Transverse colon (tissue), 4 donors: ENCODE data around the gene PLEKHG4B. TPM values are rescaled to one million over a fixed set of nuclear protein-coding genes. Genes with fewer than 3 reads are reported as not detected.
"Not testable (repeated sequence)": the region's sequence is repeated elsewhere in the genome, so short reads cannot be mapped to it uniquely, and the experiment has no call there.

Experiments used
- DNase-seq: peaks from one replicate; pipeline ENCODE4 v3.0.0-alpha.2; 2019
- H3K27ac ChIP-seq, 4 donors: fragments of 200-600 bp; sonication (generic); 2 replicates each; pipeline ENCODE4 v1.5.1; 2016 to 2018; ENCODE audit warnings: inconsistent platforms in 4 of 4
- H3K27me3 ChIP-seq: fragments of 200-600 bp; sonication (generic); 2 replicates; pipeline ENCODE4 v1.5.1; 2017; ENCODE audit warnings: inconsistent platforms
- H3K36me3 ChIP-seq, 4 donors: fragments of 200-600 bp; sonication (generic); 2 replicates each; pipeline ENCODE4 v1.5.1; 2017 to 2019; ENCODE audit warnings: inconsistent platforms in 4 of 4
- H3K4me1 ChIP-seq, 4 donors: fragments of 200-600 bp; sonication (generic); 2 replicates each; pipeline ENCODE4 v1.5.1; 2017 to 2020; ENCODE audit warnings: inconsistent platforms in 4 of 4
- H3K4me3 ChIP-seq, 4 donors: fragments of 200-600 bp; sonication (generic); 1 replicate in 1 of 4; 2 replicates in 3 of 4; pipeline versions ENCODE4 v1.5.1 to v1.6.1; 2017 to 2019; ENCODE audit warnings: inconsistent platforms in 4 of 4
- H3K9me3 ChIP-seq, 2 donors: fragments of 200-600 bp; sonication (generic); 2 replicates each; pipeline ENCODE4 v1.5.1; 2017 to 2019; ENCODE audit warnings: inconsistent platforms in 2 of 2
- CTCF ChIP-seq, 5 experiments: fragments of 200-600 bp in 3 of 5; fragments of 450-650 bp in 2 of 5; sonication (generic) in 3 of 5; IDR thresholded peaks; 1 replicate in 2 of 5; 2 replicates in 3 of 5; pipeline ENCODE4 v1.5.1; 2016 to 2017; ENCODE audit warnings: antibody characterized with exemption in 5 of 5, inconsistent platforms in 3 of 5, mild to moderate bottlenecking in 2 of 5, moderate library complexity in 1 of 5
- EP300 ChIP-seq: sonication (generic); formaldehyde crosslinking; IDR thresholded peaks from one replicate; pipeline ENCODE4 v1.6.1; 2017; ENCODE audit warnings: antibody characterized with exemption, low read depth
- POLR2A ChIP-seq: fragments of 450-650 bp; IDR thresholded peaks from one replicate; pipeline ENCODE4 v1.6.1; 2016; ENCODE audit warnings: antibody characterized with exemption, mild to moderate bottlenecking, moderate library complexity
- POLR2AphosphoS5 ChIP-seq, 3 donors: sonication (generic); formaldehyde crosslinking; IDR thresholded peaks; one replicate each; pipeline ENCODE4 v1.6.1; 2016; ENCODE audit warnings: antibody characterized with exemption in 3 of 3
- WGBS, 2 donors: methylation state at CpG; one replicate each; pipeline ENCODE4 v1.1.5; 2018; ENCODE audit warnings: low coverage in 1 of 2; 5-methylcytosine and 5-hydroxymethylcytosine counted together
- in situ Hi-C, 4 donors: fragments of 200-750 bp; cut with MboI; loops; one replicate each; pipeline versions ENCODE4 v1.15.0 to v1.15.1; 2017; ENCODE audit warnings: low sequenced_read_pairs in 3 of 4, low pct_ligation_motif_present in 1 of 4, low pct_unique_long_range_greater_than_20kb in 1 of 4
- intact Hi-C: fragments of 100-400 bp; cut with DNase I; formaldehyde crosslinking; loops from one replicate; pipeline ENCODE4 v1.15.1; 2023; ENCODE audit warnings: low total_unique reads
- total RNA-seq, 4 donors: library from RNA; depleted of rRNA; stranded (reverse); fragments of >200 nt; gene quantifications; one replicate each; pipeline ENCODE4 v1.1.0, GENCODE V29; 2016

Gene PLEKHG4B
- total RNA-seq, 4 donors from 2014 or later = under 0.01 to 0.40 (median under 0.01) TPM; not detected in 1

GRCh38 chr5:54175-54730 lies 37.7 kb upstream of the PLEKHG4B start:
- Histone ChIP-seq H3K4me1 (peaks cover 0 to 13% (median 11%) of the 10 kb centered on the region in 4 donors), H3K9me3 (no peaks in the 10 kb centered on the region), H3K36me3 (no peaks in the 10 kb centered on the region), H3K27ac (no peak overlapping the region), H3K4me3 (peak overlapping the region in 2 of 4 donors; percentile 50 to 61), H3K27me3 (peaks cover 50% of the 10 kb centered on the region)
- intact Hi-C loops (no loop called here), in situ Hi-C loops (no loop called here)
- TF ChIP-seq EP300 = no peak
- no peak for TF ChIP-seq POLR2A
- WGBS, 2 donors = 31% methylated on average over 20 of the region's 20 CpGs; no CpG with 5 or more reads in 1 of the 2 donors
- DNase-seq = no peak

- Histone ChIP-seq H3K27me3 (peaks cover 50% of the 10 kb centered on the region), H3K4me1 (peaks cover 0 to 13% (median 11%) of the 10 kb centered on the region in 4 donors), H3K27ac (no peak overlapping the region), H3K36me3 (no peaks in the 10 kb centered on the region), H3K9me3 (no peaks in the 10 kb centered on the region), H3K4me3 (no peak overlapping the region)
- TF ChIP-seq EP300 (no peak), POLR2A (no peak), CTCF (IDR thresholded peaks at IDR 0.05) (no peak), POLR2AphosphoS5 (IDR thresholded peaks at IDR 0.05) (no peak)
- WGBS, 2 donors = 73 to 85% methylated on average over 7 to 28 of the region's 28 CpGs
- intact Hi-C loops = no loop called here
- in situ Hi-C loops = no loop called here
- DNase-seq = no peak
These were observed 36.9 kb upstream of the PLEKHG4B start for GRCh38 chr5:54876-55569.

GRCh38 chr5:56561-57290 lies 35.2 kb upstream of the PLEKHG4B start:
- 72% methylated on average over 9 of the region's 9 CpGs; no CpG with 5 or more reads in 1 of the 2 donors for WGBS, 2 donors
- TF ChIP-seq CTCF (IDR thresholded peaks at IDR 0.05) (no peak), POLR2A (no peak)
- peaks cover 42% of the 10 kb centered on the region for H3K27me3 ChIP-seq
- no peak for DNase-seq
- no peak overlapping the region for H3K27ac ChIP-seq
- H3K36me3 ChIP-seq = no peaks in the 10 kb centered on the region
- in situ Hi-C loops = no loop called here
- no peaks in the 10 kb centered on the region for H3K9me3 ChIP-seq
- H3K4me1 ChIP-seq = peaks cover 0 to 13% (median 11%) of the 10 kb centered on the region in 4 donors
- H3K4me3 ChIP-seq = no peak overlapping the region
- intact Hi-C loops = no loop called here

- in situ Hi-C loops = not testable (repeated sequence)
These were observed 31.7 kb upstream of the PLEKHG4B start for GRCh38 chr5:60250-60649.

GRCh38 chr5:70440-70839 lies 21.5 kb upstream of the PLEKHG4B start:
- in situ Hi-C loops (no loop called here), intact Hi-C loops (no loop called here)
- Histone ChIP-seq H3K36me3 (no peaks in the 10 kb centered on the region), H3K27ac (no peak overlapping the region), H3K27me3 (peaks cover 12% of the 10 kb centered on the region), H3K4me1 (no peaks in the 10 kb centered on the region), H3K9me3 (no peaks in the 10 kb centered on the region), H3K4me3 (no peak overlapping the region)
- no peak for TF ChIP-seq EP300
- TF ChIP-seq POLR2AphosphoS5 (IDR thresholded peaks at IDR 0.05) = no peak
- no peak for TF ChIP-seq CTCF (IDR thresholded peaks at IDR 0.05)
- no peak for TF ChIP-seq POLR2A
- no peak for DNase-seq
- WGBS, 2 donors = 64 to 66% methylated on average over 1 of the region's 1 CpG

More at GRCh38 chr5:60250-60649, 31.7 kb upstream of the PLEKHG4B start:
- H3K4me1 ChIP-seq, H3K9me3 ChIP-seq, intact Hi-C loops, H3K36me3 ChIP-seq, H3K4me3 ChIP-seq, H3K27ac ChIP-seq, H3K27me3 ChIP-seq, DNase-seq: not testable (repeated sequence)
- 72% methylated on average over 1 of the region's 1 CpG; no CpG with 5 or more reads in 1 of the 2 donors for WGBS, 2 donors

GRCh38 chr5:72316-73180 lies 19.4 kb upstream of the PLEKHG4B start:
- in situ Hi-C loops, H3K9me3 ChIP-seq: not testable (repeated sequence)
- 87% methylated on average over 28 of the region's 31 CpGs; no CpG with 5 or more reads in 1 of the 2 donors for WGBS, 2 donors

GRCh38 chr5:73181-73447 lies 18.9 kb upstream of the PLEKHG4B start:
- DNase-seq, H3K9me3 ChIP-seq, H3K27ac ChIP-seq, H3K4me1 ChIP-seq, H3K36me3 ChIP-seq, in situ Hi-C loops, H3K4me3 ChIP-seq, intact Hi-C loops: not testable (repeated sequence)
- H3K27me3 ChIP-seq = peaks cover 20% of the 10 kb centered on the region
- WGBS, 2 donors = 76% methylated on average over 9 of the region's 9 CpGs; no CpG with 5 or more reads in 1 of the 2 donors

More at GRCh38 chr5:72316-73180, 19.4 kb upstream of the PLEKHG4B start:
- H3K36me3 ChIP-seq, H3K4me1 ChIP-seq, H3K4me3 ChIP-seq, DNase-seq, intact Hi-C loops, H3K27ac ChIP-seq: not testable (repeated sequence)
- peaks cover 20% of the 10 kb centered on the region for H3K27me3 ChIP-seq
